Bronchial epithelial cell (primary cell): ENCODE data around the gene STXBP6. TPM values are rescaled to one million over a fixed set of nuclear protein-coding genes. Genes with fewer than 3 reads are reported as not detected.

Experiments used
- DNase-seq: peaks from one replicate; pipeline ENCODE4 v3.0.0-alpha.2; 2010; ENCODE audit warnings: low read depth
- FAIRE-seq: peaks from 2 replicates; lab custom pipeline; 2011; peaks lifted over from hg19 to GRCh38; lab: Jason Lieb, UNC
- H3K27me3 ChIP-seq: 2 replicates; pipeline ENCODE4 v1.5.1; 2011; ENCODE audit warnings: low read length; ENCODE audit not compliant: control insufficient read depth, insufficient read depth
- H3K36me3 ChIP-seq: 2 replicates; pipeline ENCODE4 v1.5.1; 2011; ENCODE audit warnings: low read length; ENCODE audit not compliant: control insufficient read depth, insufficient read depth
- H3K4me3 ChIP-seq: 2 replicates; pipeline ENCODE4 v1.5.1; 2011; ENCODE audit warnings: mild to moderate bottlenecking, low read depth, low read length, control low read depth
- CTCF ChIP-seq: IDR thresholded peaks from 2 replicates; pipeline ENCODE4 v1.5.1; 2011; ENCODE audit warnings: mild to moderate bottlenecking, moderate library complexity, low read length, control low read depth, inconsistent platforms; ENCODE audit not compliant: insufficient read depth, severe bottlenecking
- total RNA-seq: library from RNA; depleted of rRNA; stranded (reverse); fragments of >200 nt; gene quantifications from 2 replicates; pipeline ENCODE4 v1.2.1, GENCODE V29; 2014

Gene STXBP6
- total RNA-seq, 1 donor from 2014 or later: not detected

- DNase-seq (no peak), FAIRE-seq (no peak)
- H3K36me3 ChIP-seq: no peaks in the 10 kb centered on the region
- no peaks in the 10 kb centered on the region for H3K27me3 ChIP-seq
- H3K4me3 ChIP-seq: no peak overlapping the region
- no peak for TF ChIP-seq CTCF
These were observed 183.8 kb downstream of the STXBP6 start for GRCh38 chr14:24866067-24866639.

GRCh38 chr14:24863968-24864684 lies 185.8 kb downstream of the STXBP6 start:
- H3K27me3 ChIP-seq: no peaks in the 10 kb centered on the region
- no peaks in the 10 kb centered on the region for H3K36me3 ChIP-seq
- DNase-seq (no peak), FAIRE-seq (no peak)
- no peak for TF ChIP-seq CTCF
- H3K4me3 ChIP-seq: no peak overlapping the region

GRCh38 chr14:24861083-24861630 lies 188.8 kb downstream of the STXBP6 start:
- FAIRE-seq: no peak
- H3K27me3 ChIP-seq: no peaks in the 10 kb centered on the region
- H3K36me3 ChIP-seq: no peaks in the 10 kb centered on the region
- TF ChIP-seq CTCF: no peak
- no peak overlapping the region for H3K4me3 ChIP-seq
- peak; percentile 52 for DNase-seq

GRCh38 chr14:24859559-24859958 lies 190.4 kb downstream of the STXBP6 start:
- H3K27me3 ChIP-seq: no peaks in the 10 kb centered on the region
- no peaks in the 10 kb centered on the region for H3K36me3 ChIP-seq
- FAIRE-seq: no peak
- no peak overlapping the region for H3K4me3 ChIP-seq
- no peak for DNase-seq
- no peak for TF ChIP-seq CTCF

GRCh38 chr14:24858684-24859083 lies 191.3 kb downstream of the STXBP6 start:
- TF ChIP-seq CTCF: no peak
- no peaks in the 10 kb centered on the region for H3K36me3 ChIP-seq
- no peak overlapping the region for H3K4me3 ChIP-seq
- H3K27me3 ChIP-seq: no peaks in the 10 kb centered on the region
- FAIRE-seq (no peak), DNase-seq (no peak)

GRCh38 chr14:24858052-24858451 lies 191.9 kb downstream of the STXBP6 start:
- Histone ChIP-seq H3K4me3 (no peak overlapping the region), H3K36me3 (no peaks in the 10 kb centered on the region), H3K27me3 (no peaks in the 10 kb centered on the region)
- DNase-seq: no peak
- FAIRE-seq: no peak
- no peak for TF ChIP-seq CTCF
